ENCODE data around the gene KLLN. TPM values are rescaled to one million over a fixed set of nuclear protein-coding genes. Genes with fewer than 3 reads are reported as not detected.
A peak's percentile ranks its signal among the peaks of the same experiment; 100 is the strongest.
"Not testable (repeated sequence)": the region's sequence is repeated elsewhere in the genome, so short reads cannot be mapped to it uniquely, and the experiment has no call there.

KLLN gene
- total and polyA plus RNA-seq, 2 donors (not counting 1 experiment from before 2014, with no cell fraction given), result 0.45 to 2.2 TPM

DNA sequence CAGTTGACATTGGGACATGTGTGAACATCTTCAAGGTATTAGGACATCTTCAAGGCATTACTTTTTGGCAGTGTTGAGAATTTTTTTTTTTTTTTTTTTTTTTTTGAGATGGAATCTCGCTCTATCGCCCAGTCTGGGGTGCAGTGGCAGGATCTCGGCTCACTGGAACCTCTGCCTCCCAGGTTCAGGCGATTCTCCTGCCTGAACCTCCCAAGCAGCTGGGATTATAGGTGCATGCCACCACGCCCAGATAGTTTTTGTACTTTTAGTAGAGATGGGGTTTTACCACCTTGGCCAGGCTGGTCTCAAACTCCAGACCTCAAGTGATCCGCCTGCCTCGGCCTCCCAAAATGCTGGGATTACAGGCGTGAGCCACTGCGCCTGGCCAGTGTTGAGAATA lies 5.8 kb upstream of the KLLN start:
- H3K27me3 ChIP-seq (replicated peaks in 1 of 4; ENCODE audit: control extremely low read depth in 1 of 4, control insufficient read depth in 3 of 4, insufficient read depth in 4 of 4, low read length in 3 of 4); H3K27me3 Mint-ChIP-seq; H3K9me3 ChIP-seq (ENCODE audit: control extremely low read depth in 1 of 3, control insufficient read depth in 2 of 3, insufficient read depth in 1 of 3, low read length in 2 of 3); DNase-seq; H3K36me3 ChIP-seq (replicated peaks in 1 of 2; ENCODE audit: control extremely low read depth in 1 of 2, control insufficient read depth in 1 of 2, extremely low read depth in 1 of 2, insufficient read depth in 2 of 2, low read length in 1 of 2); H3K9me3 Mint-ChIP-seq (ENCODE audit: insufficient read depth); ATAC-seq (ENCODE audit: low read depth); POLR2A ChIA-PET: not testable (repeated sequence)
- peaks cover 98% of the 10 kb centered on the region for H3K79me2 ChIP-seq (ENCODE audit: control insufficient read depth, insufficient read depth, low read length)
- Mint-ChIP-seq H3K27ac (peak overlapping the region; percentile 37), H3K4me1 (peaks cover 71% of the 10 kb centered on the region), H3K4me3 (peak overlapping the region; percentile 73)
- H3K27ac ChIP-seq (ENCODE audit: low read length in 2 of 2), result peak overlapping the region in 1 of 2 donors; percentile 22
- WGBS (ENCODE audit: insufficient coverage), result 77% methylated on average over 5 of the region's 9 CpGs
- intact Hi-C loops (cut with micrococcal nuclease), result loop anchor here (2.0 to 5.0 kb wide), 2 partner anchors 14 to 38 kb away; no protein-coding TSS in a partner anchor
- peak overlapping the region; percentile 72 for H3K9ac ChIP-seq (ENCODE audit: low read length)
- H3K4me2 ChIP-seq (replicated peaks; ENCODE audit: low read depth, low read length, poor library complexity, severe bottlenecking), result peak overlapping the region; percentile 85
- peak overlapping the region; percentile 8 for H2AFZ ChIP-seq (ENCODE audit: insufficient read depth, low read depth, low read length, poor library complexity, severe bottlenecking)
- H4K20me1 ChIP-seq (ENCODE audit: control insufficient read depth, insufficient read depth, low read length, poor library complexity, severe bottlenecking), result peaks cover 14% of the 10 kb centered on the region
- CTCF ChIA-PET, result interaction anchor here (0.7 to 1.1 kb wide), 3 partner anchors 16 to 684 kb away, joined by 3 to 4 read pairs (median 3); no protein-coding TSS in a partner anchor
- peaks cover 22 to 43% of the 10 kb centered on the region in 2 donors for H3K4me1 ChIP-seq (ENCODE audit: control insufficient read depth in 2 of 2, insufficient read depth in 2 of 2, low read length in 2 of 2)
- H3K4me3 ChIP-seq (ENCODE audit: control extremely low read depth in 1 of 5, extremely low read depth in 1 of 5, insufficient read depth in 1 of 5, low read depth in 2 of 5, low read length in 4 of 5), result peak overlapping the region in 1 of 5 experiments; percentile 89

GRCh38 chr10:87868277-87868676 lies 4.9 kb upstream of the KLLN start:
- Histone ChIP-seq H2AFZ (ENCODE audit: insufficient read depth, low read depth, low read length, poor library complexity, severe bottlenecking) (no peak overlapping the region), H3K4me1 (ENCODE audit: control insufficient read depth in 2 of 2, insufficient read depth in 2 of 2, low read length in 2 of 2) (peaks cover 16 to 35% of the 10 kb centered on the region in 2 donors), H3K27me3 (replicated peaks in 1 of 4; ENCODE audit: control extremely low read depth in 1 of 4, control insufficient read depth in 3 of 4, insufficient read depth in 4 of 4, low read length in 3 of 4) (no peaks in the 10 kb centered on the region), H3K27ac (ENCODE audit: low read length in 2 of 2) (peak overlapping the region in 1 of 2 donors; percentile 22), H3K36me3 (replicated peaks in 1 of 2; ENCODE audit: control extremely low read depth in 1 of 2, control insufficient read depth in 1 of 2, extremely low read depth in 1 of 2, insufficient read depth in 2 of 2, low read length in 1 of 2) (no peaks in the 10 kb centered on the region), H3K4me3 (ENCODE audit: control extremely low read depth in 1 of 5, extremely low read depth in 1 of 5, insufficient read depth in 1 of 5, low read depth in 2 of 5, low read length in 4 of 5) (peak overlapping the region in 3 of 5 experiments; percentile 10 to 99 (median 89)), H4K20me1 (ENCODE audit: control insufficient read depth, insufficient read depth, low read length, poor library complexity, severe bottlenecking) (peaks cover 10% of the 10 kb centered on the region), H3K79me2 (ENCODE audit: control insufficient read depth, insufficient read depth, low read length) (peaks cover 90% of the 10 kb centered on the region), H3K9me3 (ENCODE audit: control extremely low read depth in 1 of 3, control insufficient read depth in 2 of 3, insufficient read depth in 1 of 3, low read length in 2 of 3) (no peaks in the 10 kb centered on the region), H3K9ac (ENCODE audit: low read length) (peak overlapping the region; percentile 72), H3K4me2 (replicated peaks; ENCODE audit: low read depth, low read length, poor library complexity, severe bottlenecking) (peak overlapping the region; percentile 85)
- Mint-ChIP-seq H3K4me1 (peaks cover 63% of the 10 kb centered on the region), H3K9me3 (ENCODE audit: insufficient read depth) (no peaks in the 10 kb centered on the region), H3K27me3 (no peaks in the 10 kb centered on the region), H3K4me3 (peak overlapping the region; percentile 73), H3K27ac (no peak overlapping the region)
- CTCF ChIA-PET, result interaction anchor here (1.0 to 1.1 kb wide), 2 partner anchors 685 to 686 kb away, joined by 3 read pairs; no protein-coding TSS in a partner anchor
- TF ChIP-seq, protein P1, sequence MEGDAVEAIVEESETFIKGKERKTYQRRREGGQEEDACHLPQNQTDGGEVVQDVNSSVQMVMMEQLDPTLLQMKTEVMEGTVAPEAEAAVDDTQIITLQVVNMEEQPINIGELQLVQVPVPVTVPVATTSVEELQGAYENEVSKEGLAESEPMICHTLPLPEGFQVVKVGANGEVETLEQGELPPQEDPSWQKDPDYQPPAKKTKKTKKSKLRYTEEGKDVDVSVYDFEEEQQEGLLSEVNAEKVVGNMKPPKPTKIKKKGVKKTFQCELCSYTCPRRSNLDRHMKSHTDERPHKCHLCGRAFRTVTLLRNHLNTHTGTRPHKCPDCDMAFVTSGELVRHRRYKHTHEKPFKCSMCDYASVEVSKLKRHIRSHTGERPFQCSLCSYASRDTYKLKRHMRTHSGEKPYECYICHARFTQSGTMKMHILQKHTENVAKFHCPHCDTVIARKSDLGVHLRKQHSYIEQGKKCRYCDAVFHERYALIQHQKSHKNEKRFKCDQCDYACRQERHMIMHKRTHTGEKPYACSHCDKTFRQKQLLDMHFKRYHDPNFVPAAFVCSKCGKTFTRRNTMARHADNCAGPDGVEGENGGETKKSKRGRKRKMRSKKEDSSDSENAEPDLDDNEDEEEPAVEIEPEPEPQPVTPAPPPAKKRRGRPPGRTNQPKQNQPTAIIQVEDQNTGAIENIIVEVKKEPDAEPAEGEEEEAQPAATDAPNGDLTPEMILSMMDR (IDR thresholded peaks at IDR 0.05), result no peak
- TF ChIP-seq EZH2 (IDR thresholded peaks at IDR 0.05; ENCODE audit: borderline replicate concordance, insufficient read depth, low read depth, low read length, poor library complexity, severe bottlenecking), result no peak
- POLR2A ChIA-PET, result no interaction called here
- ATAC-seq (ENCODE audit: low read depth), result no peak
- intact Hi-C loops (cut with micrococcal nuclease), result loop anchor here (1.0 to 5.0 kb wide), 3 partner anchors 8 to 39 kb away; no protein-coding TSS in a partner anchor
- no CpG with 5 or more reads among the region's 1 CpG for WGBS (ENCODE audit: insufficient coverage)
- DNase-seq, result no peak

Measured in B cell (primary cell).